Measurements from ENCODE around the gene CDH4. TPM values are rescaled to one million over a fixed set of nuclear protein-coding genes. Genes with fewer than 3 reads are reported as not detected.

The CDH4 gene
- total RNA-seq, 1 experiment from 2014 or later = 0.12 TPM

- DNase-seq (ENCODE audit: low read depth) = no peak
These were observed 494.7 kb downstream of the CDH4 start for GRCh38 chr20:61746781-61747180.

GRCh38 chr20:61748376-61748775, 496.3 kb downstream of the CDH4 start:
- no peak for DNase-seq (ENCODE audit: low read depth)

GRCh38 chr20:61749406-61750075, 497.5 kb downstream of the CDH4 start:
- no peak for DNase-seq (ENCODE audit: low read depth)

GRCh38 chr20:61750093-61750492, 498.0 kb downstream of the CDH4 start:
- DNase-seq (ENCODE audit: low read depth) = no peak

GRCh38 chr20:61752576-61752975, 500.5 kb downstream of the CDH4 start:
- DNase-seq (ENCODE audit: low read depth) = no peak

GRCh38 chr20:61753316-61753942, 501.4 kb downstream of the CDH4 start:
- DNase-seq (ENCODE audit: low read depth) = peak; percentile 21

- DNase-seq (ENCODE audit: low read depth) = no peak
These were observed 502.2 kb downstream of the CDH4 start for GRCh38 chr20:61753987-61754956.

GRCh38 chr20:61754976-61755778, 503.1 kb downstream of the CDH4 start:
- no peak for DNase-seq (ENCODE audit: low read depth)

GRCh38 chr20:61755971-61756845, 504.1 kb downstream of the CDH4 start:
- no peak for DNase-seq (ENCODE audit: low read depth)

GRCh38 chr20:61756966-61757677, 505.1 kb downstream of the CDH4 start:
- DNase-seq (ENCODE audit: low read depth) = no peak

GRCh38 chr20:61757678-61758563, 505.9 kb downstream of the CDH4 start:
- DNase-seq (ENCODE audit: low read depth) = peak; percentile 35

GRCh38 chr20:61758564-61759200, 506.6 kb downstream of the CDH4 start:
- no peak for DNase-seq (ENCODE audit: low read depth)

GRCh38 chr20:61759286-61760065, 507.4 kb downstream of the CDH4 start:
- no peak for DNase-seq (ENCODE audit: low read depth)

GRCh38 chr20:61760321-61760720, 508.3 kb downstream of the CDH4 start:
- DNase-seq (ENCODE audit: low read depth) = no peak

GRCh38 chr20:61760731-61761130, 508.7 kb downstream of the CDH4 start:
- no peak for DNase-seq (ENCODE audit: low read depth)

GRCh38 chr20:61761453-61762166, 509.5 kb downstream of the CDH4 start:
- no peak for DNase-seq (ENCODE audit: low read depth)

GRCh38 chr20:61762167-61762710, 510.2 kb downstream of the CDH4 start:
- no peak for DNase-seq (ENCODE audit: low read depth)

Data from RPMI7951 (cell line).